HG03575 (cell line): Measurements from ENCODE around the gene SUOX.

Source experiments
- ATAC-seq: cut with Tn5 transposase; IDR thresholded peaks from one replicate; pipeline ENCODE4 v1.9.1; 2021; ENCODE audit not compliant: unreplicated experiment, insufficient number of reproducible peaks, low FRiP score; ENCODE audit errors: extremely low read depth

The SUOX gene

DNA sequence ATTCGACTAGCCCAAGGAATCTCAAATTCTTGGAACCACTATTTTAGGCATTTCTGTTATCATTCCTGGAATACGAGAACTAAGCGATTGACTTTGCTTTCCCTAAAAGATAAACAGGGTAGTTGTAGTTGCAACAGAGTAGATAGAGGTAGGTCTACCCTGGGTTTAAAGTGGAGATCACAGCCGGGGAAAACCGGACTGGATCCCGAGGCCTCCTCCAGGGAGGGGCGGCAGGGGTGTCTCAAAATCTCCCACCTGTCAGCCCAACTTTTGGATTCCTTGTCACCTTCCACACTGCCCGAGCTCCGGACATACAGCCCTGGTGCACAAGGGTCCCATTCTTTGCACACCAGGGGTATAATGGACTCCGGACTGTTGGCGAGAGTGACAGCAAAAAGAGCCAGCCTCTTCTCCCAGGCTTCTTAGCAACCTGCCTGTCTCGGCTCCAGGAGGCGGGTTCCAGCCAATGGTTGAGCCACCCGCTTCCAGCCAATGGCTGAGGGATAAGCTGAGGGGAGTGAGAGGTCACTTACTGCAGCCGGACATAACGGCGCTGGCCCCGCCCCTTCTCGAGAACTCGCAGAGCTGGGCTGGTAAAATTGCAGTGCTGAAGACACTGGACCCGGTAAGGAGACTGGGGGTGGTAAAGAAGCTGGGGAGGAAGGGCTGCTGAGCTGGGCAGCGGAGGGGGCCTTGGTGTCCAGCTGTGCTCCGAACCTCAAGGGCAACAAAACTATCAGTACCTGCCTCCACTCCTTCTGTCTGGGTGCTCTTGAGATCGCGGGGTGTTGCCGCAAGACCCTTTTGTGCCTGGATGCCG, at the start of gene SUOX:
TSS of gene SUOX (plus strand) at position 562 of the 820 bp plus-strand sequence. CDS start 4,946 bp downstream, outside the sequence.
- ATAC-seq: no peak

DNA sequence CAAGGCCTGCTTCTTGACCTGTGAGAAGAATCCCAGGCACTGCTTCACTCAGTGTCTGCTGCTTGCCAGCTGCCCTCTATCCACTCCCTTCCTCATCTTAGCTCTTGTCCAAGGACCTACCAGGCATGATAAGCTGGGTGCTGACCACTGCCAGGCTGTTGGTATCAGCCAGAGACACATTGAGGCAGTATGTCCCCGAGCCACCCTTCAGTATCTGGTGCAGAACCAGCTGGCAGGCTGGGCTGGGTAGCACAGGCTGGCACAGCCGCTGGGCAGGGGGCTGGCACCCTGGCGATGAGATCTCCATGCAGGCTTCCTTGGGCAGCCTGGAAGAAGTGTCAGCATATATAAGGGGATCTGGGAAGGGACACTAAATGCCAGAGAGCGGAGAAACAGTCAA, 41.7 kb upstream of the SUOX start:
- no peak for ATAC-seq

GRCh38 chr12:55955800-55956508, 41.1 kb upstream of the SUOX start:
- no peak for ATAC-seq

GRCh38 chr12:55957106-55957859, 39.8 kb upstream of the SUOX start:
- no peak for ATAC-seq

- ATAC-seq: no peak
Observed at GRCh38 chr12:55963760-55964159, 33.3 kb upstream of the SUOX start.

GRCh38 chr12:55965240-55965639, 31.8 kb upstream of the SUOX start:
- no peak for ATAC-seq

GRCh38 chr12:55965941-55966407, 31.1 kb upstream of the SUOX start, which contains the start of gene PMEL:
PMEL (minus strand) TSS chr12:55966042; CDS start chr12:55966011, 31 bp downstream.
- ATAC-seq: no peak

DNA sequence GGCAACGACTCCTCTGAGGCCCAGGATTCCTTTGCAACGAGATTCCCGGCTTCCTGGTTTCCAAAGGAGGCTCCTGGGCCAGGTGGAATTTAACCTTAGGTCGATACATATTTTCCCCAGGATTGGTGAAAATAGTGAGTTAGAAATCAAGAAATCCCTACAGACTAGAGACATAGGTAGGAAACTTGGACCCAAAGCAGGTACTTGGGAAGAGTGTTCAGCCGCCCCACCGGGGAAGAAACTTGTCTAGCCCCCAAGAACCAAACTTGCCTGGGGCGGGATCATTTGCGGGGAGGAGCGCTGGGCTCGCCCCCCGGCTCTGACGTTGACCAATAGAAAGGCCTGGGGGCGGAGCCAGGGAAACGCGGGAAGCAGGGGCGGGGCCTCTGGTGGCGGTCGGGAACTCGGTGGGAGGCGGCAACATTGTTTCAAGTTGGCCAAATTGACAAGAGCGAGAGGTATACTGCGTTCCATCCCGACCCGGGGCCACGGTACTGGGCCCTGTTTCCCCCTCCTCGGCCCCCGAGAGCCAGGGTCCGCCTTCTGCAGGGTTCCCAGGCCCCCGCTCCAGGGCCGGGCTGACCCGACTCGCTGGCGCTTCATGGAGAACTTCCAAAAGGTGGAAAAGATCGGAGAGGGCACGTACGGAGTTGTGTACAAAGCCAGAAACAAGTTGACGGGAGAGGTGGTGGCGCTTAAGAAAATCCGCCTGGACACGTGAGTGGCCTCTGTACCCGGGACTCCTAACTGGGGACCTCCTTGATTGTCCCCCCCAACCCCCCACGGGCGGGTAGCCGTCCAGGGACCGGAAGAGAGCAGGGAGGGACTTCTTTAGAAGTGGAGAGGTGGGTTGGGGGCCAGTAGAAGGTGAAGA, 30.4 kb upstream of the SUOX start, which contains the start of gene CDK2:
TSS of gene CDK2 (plus strand) at position 423 of the 874 bp plus-strand sequence. CDS start at position 602, 179 bp downstream.
- ATAC-seq: peak; percentile 40

GRCh38 chr12:55969356-55969755, 27.7 kb upstream of the SUOX start:
- ATAC-seq: no peak

GRCh38 chr12:55970775-55971174, 26.3 kb upstream of the SUOX start:
- ATAC-seq: no peak

- ATAC-seq: no peak
Observed at GRCh38 chr12:55972042-55972441, 25.0 kb upstream of the SUOX start.

- ATAC-seq: no peak
Observed at GRCh38 chr12:55972456-55972855, 24.6 kb upstream of the SUOX start.

DNA sequence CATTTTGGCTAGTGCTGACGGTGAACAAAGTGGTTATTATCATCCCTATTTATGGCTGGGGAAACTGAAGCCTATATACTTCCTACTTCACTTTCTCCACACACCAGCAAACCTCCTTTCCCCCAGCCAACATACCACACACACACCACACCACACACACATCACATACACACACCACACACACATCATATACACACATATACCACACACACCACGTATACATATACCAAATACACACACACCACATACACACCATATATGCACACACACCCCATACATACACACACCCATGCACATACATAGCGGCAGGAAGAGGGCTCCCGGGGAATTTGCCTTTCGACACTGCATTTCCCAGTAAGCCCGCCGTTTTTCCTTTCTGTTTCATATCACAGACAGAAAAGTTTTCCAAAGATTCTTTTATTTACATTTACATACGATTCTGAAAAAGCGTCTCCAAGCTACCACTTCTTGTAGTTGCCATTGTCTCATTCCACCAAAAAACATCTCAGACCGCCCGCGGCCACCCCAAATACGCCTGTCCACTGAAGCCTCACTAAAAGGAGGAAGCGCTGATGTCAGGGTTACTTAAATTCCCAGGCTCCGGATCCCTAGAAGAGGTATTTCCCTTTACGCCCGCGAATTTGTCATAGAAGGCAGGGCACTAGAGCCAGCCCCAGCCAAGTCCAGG, 24.0 kb upstream of the SUOX start:
- no peak for ATAC-seq

DNA sequence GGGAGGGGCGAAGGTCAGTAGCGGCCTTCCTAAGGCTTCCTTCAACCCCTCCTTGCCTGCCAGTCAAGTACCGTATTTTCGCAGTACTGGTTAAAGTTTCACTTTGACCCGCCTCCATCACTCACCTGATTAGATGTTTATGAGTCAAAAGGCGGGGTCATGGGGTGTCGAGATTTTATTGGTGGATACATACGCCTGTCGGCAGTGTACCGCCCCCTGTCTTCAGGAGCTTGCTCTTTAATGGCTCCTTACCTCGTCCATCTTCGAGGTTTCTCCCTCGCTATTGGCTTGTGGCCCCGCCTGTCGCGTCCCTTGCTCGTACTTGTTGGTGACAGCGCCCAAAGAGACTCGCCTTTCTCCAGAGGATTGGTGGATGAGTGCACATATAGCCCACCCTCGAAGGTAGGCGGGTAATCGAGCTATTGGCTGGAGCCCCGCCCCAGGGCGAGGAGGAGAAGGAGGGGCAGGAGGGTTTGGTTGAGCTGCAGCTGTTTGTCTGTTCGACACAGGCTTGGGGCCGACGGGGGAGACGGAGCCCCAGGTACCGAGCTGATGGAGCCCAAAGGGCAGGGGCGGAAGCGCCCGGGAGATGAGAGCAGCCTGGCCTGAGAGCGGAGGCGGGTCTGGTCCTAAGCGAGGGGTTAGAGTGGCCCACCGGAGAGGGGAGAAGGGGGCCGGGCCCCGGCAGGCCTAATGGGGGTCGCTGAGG, 23.3 kb upstream of the SUOX start, which contains the start of gene RAB5B:
TSS of gene RAB5B (plus strand) at position 480 of the 709 bp plus-strand sequence. CDS start 12,883 bp downstream, outside the sequence.
- peak; percentile 90 for ATAC-seq

GRCh38 chr12:55974308-55974730, 22.8 kb upstream of the SUOX start:
- ATAC-seq: no peak

GRCh38 chr12:55978393-55978792, 18.7 kb upstream of the SUOX start:
- no peak for ATAC-seq

- no peak for ATAC-seq
Observed at GRCh38 chr12:55979069-55979468, 18.0 kb upstream of the SUOX start.
